SKM-1 treated with dmso at 0.1 percent for 144 hours (cell line): ENCODE measurements around the gene PPP1R3C.

Source experiments
- DNase-seq: peaks from one replicate; lab custom pipeline; 2025; ENCODE audit not compliant: unreplicated experiment; lab: John Stamatoyannopoulos, UW

The PPP1R3C gene

GRCh38 chr10:91632671-91633550 lies at the start of gene PPP1R3C:
TSS of gene PPP1R3C (minus strand) at chr10:91633071. CDS start at chr10:91632969, 102 bp downstream.
- DNase-seq: peak; percentile 75

- DNase-seq: no peak
Measured at GRCh38 chr10:91681361-91682276, 48.7 kb upstream of the PPP1R3C start.

DNA sequence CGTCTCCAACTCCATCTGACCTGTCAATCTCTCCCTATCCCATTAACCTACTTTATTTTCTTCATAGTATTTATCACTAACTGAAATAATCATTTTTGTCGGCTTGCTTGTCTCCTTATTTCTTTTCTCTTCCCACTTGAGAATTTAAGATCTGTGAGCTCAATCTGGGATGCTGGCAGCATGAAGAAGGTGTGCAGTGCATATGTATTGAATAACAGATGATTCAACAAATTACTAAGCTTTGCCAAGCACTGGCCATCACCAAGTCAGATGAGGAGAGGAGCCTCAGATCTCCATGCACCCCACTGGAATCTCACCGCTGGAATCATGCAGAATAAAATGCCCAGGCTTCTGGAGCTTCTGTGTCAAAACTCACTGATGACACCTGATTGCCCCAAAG lies 47.6 kb upstream of the PPP1R3C start:
- DNase-seq: no peak

DNA sequence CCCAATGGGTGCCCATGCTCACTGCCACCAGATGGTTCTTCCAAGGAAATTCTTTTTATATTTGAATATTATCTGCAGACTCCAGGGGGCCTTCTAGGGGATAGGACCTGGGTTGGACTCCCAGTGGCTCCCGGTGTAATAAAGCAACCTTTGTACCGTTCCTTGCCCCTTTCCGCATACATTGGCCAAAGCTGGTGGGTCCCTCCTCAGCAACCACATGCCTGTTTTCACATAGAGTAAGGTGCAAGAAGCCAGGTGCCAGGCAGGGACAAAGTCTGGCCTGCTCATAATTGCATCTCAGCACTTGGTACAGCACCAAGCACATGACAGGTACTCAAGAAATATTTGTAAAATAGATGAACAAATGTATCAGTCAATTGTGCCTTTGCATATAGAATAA lies 46.4 kb upstream of the PPP1R3C start:
- no peak for DNase-seq

DNA sequence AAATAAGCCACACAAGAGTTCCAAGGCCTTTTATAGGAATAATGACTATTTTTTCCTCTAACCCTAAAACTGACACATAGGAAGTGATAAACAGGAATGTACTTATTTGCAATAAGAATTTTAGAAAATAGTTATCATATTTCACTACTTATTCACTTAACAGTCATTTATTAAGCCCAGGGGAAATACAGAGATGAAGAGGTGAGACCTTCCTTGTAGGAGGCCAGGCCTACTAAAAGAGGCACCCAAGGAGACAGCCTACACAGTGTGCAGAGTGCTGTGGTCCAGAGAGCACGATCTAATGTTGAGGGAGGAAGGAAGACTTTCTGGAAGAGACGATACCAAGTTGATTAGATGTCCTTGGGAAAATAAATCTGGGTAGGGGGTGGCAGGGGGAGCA lies 45.0 kb upstream of the PPP1R3C start:
- no peak for DNase-seq

DNA sequence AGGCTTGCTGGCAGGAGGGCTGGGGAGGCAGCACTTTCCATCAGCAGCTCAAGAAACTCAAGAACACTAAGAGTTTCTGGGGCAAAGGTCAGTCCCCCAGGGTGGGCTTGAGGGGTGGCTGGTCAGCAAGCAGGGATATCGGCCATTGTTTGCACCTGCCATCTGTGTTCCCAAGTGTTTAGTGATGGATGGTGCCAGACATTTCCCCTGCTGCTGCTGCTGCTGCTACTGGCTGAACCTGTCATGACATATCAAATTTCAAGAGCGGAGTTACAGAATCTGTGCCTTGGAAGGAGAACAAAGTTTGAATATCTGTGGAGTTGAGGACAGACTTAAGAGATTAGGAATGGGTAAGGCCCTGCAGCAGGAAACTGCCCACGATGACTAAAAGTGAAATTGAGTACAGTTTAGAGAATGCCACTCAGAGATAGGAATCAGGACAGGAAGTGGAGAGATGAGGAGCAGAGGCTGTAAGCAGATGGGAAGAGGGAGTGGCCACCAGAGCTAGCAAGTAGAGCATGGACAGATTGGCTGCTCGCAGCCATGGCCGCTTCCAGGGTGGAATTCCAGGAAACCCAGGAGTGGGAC lies 39.2 kb upstream of the PPP1R3C start:
- DNase-seq: no peak

DNA sequence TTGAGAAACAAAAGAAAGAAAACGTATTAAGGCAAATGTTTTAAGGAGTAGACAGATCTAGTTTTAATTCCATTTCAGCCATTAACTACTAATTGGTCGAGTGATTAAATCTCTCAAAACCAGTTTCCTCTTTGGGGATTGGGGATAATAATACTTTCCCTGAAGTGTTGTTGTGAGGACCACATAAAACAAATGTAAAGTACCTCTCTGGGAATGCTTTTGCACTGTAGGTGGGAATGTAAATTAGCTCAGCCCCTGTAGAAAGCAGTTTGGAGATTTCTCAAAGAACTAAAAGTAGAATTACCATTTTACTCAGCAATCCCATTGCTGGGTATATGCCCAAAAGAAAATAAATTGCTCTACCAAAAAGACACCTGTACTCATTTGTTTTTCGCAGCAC lies 36.0 kb upstream of the PPP1R3C start:
- DNase-seq: no peak

- no peak for DNase-seq
Measured at GRCh38 chr10:91665842-91666241, 33.0 kb upstream of the PPP1R3C start.

GRCh38 chr10:91664426-91664825 lies 31.6 kb upstream of the PPP1R3C start:
- no peak for DNase-seq

- DNase-seq: no peak
Measured at GRCh38 chr10:91662993-91663392, 30.1 kb upstream of the PPP1R3C start.

DNA sequence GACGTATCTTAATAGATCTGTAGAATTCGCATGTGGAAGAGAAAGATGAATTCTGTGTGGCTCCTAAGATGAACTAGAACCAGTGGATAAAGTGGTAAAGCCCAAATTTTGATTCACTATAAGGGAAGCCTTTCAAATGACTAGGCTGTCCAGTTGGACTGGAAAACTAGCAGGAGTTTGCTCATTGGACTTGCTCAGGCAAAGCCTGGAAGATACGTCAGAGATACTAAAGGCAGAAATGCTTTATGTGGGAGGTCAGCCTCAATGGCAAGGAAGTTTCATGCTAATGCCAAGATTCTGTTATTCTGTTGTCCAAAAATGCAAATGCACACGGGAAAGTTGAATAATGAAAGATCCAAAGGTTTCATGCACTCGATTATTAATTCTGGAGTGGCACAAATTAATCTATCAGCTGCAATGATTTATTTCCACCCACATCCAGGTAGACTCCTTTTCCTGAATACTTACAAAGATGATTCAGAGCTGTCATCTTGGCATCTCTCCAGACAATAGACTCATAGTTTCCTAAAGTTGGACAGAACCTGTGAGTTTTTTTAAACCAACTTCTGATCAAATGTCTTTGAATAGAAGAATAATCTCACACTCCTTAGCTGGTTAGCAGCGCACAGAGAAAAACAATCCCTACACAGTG lies 20.5 kb upstream of the PPP1R3C start:
- no peak for DNase-seq

DNA sequence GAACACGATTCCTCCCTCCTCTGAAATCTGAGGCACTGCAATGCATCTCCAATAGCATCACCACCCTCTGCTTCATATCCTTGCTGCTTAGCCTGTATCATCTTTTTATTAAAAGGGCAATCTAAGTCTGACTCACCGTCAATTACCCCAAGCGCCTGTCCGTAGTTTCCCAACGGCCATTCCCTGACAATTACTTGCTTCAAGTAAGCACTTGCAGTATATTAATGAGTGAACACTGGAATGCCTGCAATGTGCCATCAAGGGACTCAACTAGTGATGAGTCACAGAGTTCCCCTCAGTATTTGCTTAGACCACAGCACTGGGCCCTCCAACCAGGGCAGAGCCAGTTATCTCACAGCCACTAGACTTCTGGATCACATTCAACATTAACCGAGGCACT lies 19.5 kb upstream of the PPP1R3C start:
- no peak for DNase-seq

- no peak for DNase-seq
Measured at GRCh38 chr10:91643700-91644099, 10.8 kb upstream of the PPP1R3C start.

GRCh38 chr10:91642831-91643692 lies 10.2 kb upstream of the PPP1R3C start:
- DNase-seq: no peak

- DNase-seq: no peak
Measured at GRCh38 chr10:91636892-91637291, 4.0 kb upstream of the PPP1R3C start.

GRCh38 chr10:91635401-91636400 lies 2.8 kb upstream of the PPP1R3C start:
- DNase-seq: peak; percentile 74

GRCh38 chr10:91634898-91635297 lies 2.0 kb upstream of the PPP1R3C start:
- DNase-seq: no peak

GRCh38 chr10:91634246-91634645 lies 1.4 kb upstream of the PPP1R3C start:
- DNase-seq: no peak

DNA sequence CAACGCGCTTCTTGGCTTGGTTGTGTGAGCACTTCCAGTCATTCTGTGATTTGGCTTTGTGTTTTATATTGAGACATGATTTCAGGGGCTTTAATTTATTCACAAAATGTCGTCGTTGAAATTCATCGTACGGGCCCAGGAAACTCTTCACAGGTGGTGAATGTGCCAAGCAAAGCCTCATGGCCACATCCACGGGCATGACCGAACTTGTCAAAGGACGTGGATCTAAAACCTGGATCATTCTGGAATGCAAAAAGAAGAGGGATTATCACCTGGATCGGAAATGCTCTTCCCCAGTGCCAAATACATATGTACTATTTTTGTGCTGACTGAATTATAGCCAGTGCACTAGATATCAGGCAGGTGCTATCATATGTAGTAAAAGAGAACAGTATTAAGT lies 2.2 kb downstream of the PPP1R3C start:
- no peak for DNase-seq
